Measurements from ENCODE around the gene PDZRN3.

DNA sequence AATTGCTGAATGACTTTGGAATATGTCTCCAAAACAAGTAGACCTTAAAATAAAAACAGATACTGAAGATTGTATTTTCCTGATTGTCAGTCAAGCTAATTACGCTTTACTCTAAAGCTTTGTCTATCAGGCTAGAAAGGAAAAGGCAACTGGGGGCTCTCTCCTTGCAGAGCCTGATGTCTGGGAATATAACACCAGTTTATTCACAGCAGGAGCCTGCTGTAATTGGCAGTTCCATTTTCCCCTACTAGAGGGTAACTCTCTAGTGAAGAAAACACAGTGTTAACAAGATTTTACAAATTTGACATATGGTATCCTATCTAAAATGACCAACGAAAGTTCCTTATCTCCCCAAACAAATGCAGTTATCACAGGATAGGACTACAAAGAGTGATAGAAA is 158.8 kb downstream of the PDZRN3 start:
- TF ChIP-seq POLR2A (IDR thresholded peaks at IDR 0.05) (no peak), CTCF (IDR thresholded peaks at IDR 0.05 in 8 of 11, conservative IDR thresholded peaks at IDR 0.05 in 3 of 11) (no peak)
